ENCODE data around the gene ZC2HC1B. TPM values are rescaled to one million over a fixed set of nuclear protein-coding genes. Genes with fewer than 3 reads are reported as not detected.

The ZC2HC1B gene
- total RNA-seq, 4 donors from 2014 or later: 1.2 TPM; not detected in 3

GRCh38 chr6:143966312-143966711 is 102.0 kb downstream of the ZC2HC1B start:
- no peak for DNase-seq (ENCODE audit: low spot score in 2 of 2)
- H3K27ac ChIP-seq: no peak overlapping the region
- H3K27me3 ChIP-seq: no peaks in the 10 kb centered on the region
- TF ChIP-seq CTCF (IDR thresholded peaks at IDR 0.05) (no peak), EP300 (IDR thresholded peaks at IDR 0.05) (no peak), POLR2A (IDR thresholded peaks at IDR 0.05) (no peak)
- H3K36me3 ChIP-seq: no peaks in the 10 kb centered on the region
- H3K4me3 ChIP-seq: no peak overlapping the region
- H3K4me1 ChIP-seq: peaks cover 0 to 42% (median 0%) of the 10 kb centered on the region in 4 donors
- H3K9me3 ChIP-seq: no peaks in the 10 kb centered on the region
- WGBS, 2 donors: 74 to 75% methylated on average over 1 of the region's 1 CpG

DNA sequence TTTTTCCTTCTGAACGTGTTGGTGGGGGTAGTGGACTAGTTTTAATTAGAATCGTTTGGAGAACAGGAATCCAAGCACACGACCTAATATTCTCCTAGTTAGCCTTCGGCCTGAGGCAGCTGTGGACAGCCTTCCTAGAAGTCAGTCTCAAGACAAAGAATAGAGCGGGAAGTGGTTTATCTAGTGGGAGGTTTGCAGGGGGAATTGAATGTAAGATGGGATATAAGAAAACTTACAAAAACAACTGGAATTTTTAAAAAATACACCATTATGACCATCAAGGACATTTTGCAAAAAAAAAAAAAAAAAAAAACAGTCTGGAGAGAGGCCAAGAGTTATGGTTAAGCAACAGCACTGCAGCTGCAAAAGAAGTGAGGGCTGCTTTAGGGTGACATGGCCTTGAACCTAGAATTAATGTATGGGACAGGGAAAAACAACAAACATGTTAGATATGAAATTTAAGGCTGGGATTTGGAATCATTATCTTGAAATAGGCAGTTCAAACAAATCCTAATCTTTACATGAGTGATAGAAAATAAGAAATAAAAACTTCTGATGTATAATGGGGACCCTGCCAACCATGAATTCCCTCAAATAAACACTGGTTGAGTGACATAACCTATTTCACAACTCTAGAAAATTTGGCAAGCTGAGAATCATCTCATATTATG is 103.6 kb downstream of the ZC2HC1B start:
- Histone ChIP-seq H3K36me3 (no peaks in the 10 kb centered on the region), H3K4me1 (peaks cover 0 to 42% (median 0%) of the 10 kb centered on the region in 4 donors), H3K27ac (no peak overlapping the region), H3K4me3 (no peak overlapping the region), H3K9me3 (no peaks in the 10 kb centered on the region), H3K27me3 (no peaks in the 10 kb centered on the region)
- no peak for TF ChIP-seq CTCF (IDR thresholded peaks at IDR 0.05)
- 63 to 71% methylated on average over 5 of the region's 5 CpGs for WGBS, 2 donors
- DNase-seq (ENCODE audit: low spot score in 2 of 2): no peak

- Histone ChIP-seq H3K36me3 (no peaks in the 10 kb centered on the region), H3K9me3 (no peaks in the 10 kb centered on the region), H3K27ac (no peak overlapping the region), H3K4me3 (no peak overlapping the region), H3K4me1 (peaks cover 0 to 42% (median 0%) of the 10 kb centered on the region in 4 donors), H3K27me3 (no peaks in the 10 kb centered on the region)
- WGBS, 2 donors: 46 to 55% methylated on average over 2 of the region's 2 CpGs
- TF ChIP-seq POLR2A (IDR thresholded peaks at IDR 0.05) (no peak), CTCF (IDR thresholded peaks at IDR 0.05) (no peak), EP300 (IDR thresholded peaks at IDR 0.05) (no peak)
- DNase-seq (ENCODE audit: low spot score in 2 of 2): no peak
Measured at GRCh38 chr6:143969077-143969476, 104.8 kb downstream of the ZC2HC1B start.

DNA sequence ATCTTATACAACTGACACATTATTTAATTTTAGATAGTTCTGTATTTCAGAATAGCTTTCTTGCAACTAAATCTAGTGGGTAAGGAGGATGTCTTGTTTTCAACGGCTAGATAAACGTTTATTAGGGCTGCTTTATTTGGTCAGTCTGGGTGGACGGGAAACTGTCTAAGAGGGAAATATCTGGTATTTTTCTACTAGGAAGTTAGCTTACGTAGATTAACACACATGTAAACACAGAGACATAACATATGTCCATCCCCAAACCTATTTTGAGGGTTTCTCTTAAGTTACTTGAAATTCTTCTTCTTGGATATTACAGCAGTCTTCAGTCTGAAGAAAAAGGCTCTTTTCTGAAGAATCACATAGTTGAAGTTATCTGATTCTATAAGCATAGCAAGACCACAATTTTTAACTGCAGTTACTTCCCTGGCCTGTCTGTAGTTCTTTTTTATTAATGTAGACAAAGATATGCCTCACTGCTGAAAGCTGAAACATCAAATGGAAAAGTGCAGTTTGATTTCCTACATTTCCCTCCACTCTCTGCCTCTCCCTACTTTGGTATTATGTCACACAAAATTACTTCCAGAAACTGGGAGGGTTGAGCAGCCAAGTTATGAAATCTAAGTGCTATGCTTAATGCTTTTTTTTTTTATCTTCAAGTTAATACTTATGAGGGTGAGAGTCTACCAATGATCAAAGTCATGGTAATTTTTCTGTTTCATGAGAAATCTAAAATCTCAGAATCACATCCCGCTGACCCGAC is 106.4 kb downstream of the ZC2HC1B start:
- no peaks in the 10 kb centered on the region for H3K27me3 ChIP-seq
- DNase-seq (ENCODE audit: low spot score in 2 of 2): peak in 1 of 2 donors; percentile 16
- no peaks in the 10 kb centered on the region for H3K36me3 ChIP-seq
- no peak overlapping the region for H3K4me3 ChIP-seq
- TF ChIP-seq CTCF (IDR thresholded peaks at IDR 0.05) (no peak), EP300 (IDR thresholded peaks at IDR 0.05) (peak in 1 of 2 donors; percentile 41), POLR2A (IDR thresholded peaks at IDR 0.05) (no peak)
- peaks cover 0 to 42% (median 0%) of the 10 kb centered on the region in 4 donors for H3K4me1 ChIP-seq
- WGBS, 2 donors: 62 to 73% methylated on average over 6 of the region's 6 CpGs
- peak overlapping the region in 2 of 4 donors; percentile 39 to 57 for H3K27ac ChIP-seq
- no peaks in the 10 kb centered on the region for H3K9me3 ChIP-seq
